H1 (cell line): ENCODE measurements around the gene S100A12. TPM values are rescaled to one million over a fixed set of nuclear protein-coding genes. Genes with fewer than 3 reads are reported as not detected.

ENCODE experiments used
- CTCF ChIA-PET: fragments of 300-600 bp; sonication (Branson Sonifier 250); formaldehyde crosslinking; loops from one replicate; lab custom pipeline; 2021; ENCODE audit not compliant: partially characterized antibody; lab: Charles Lee
- POLR2A ChIA-PET: fragments of 300-600 bp; sonication (Branson Sonifier 250); formaldehyde crosslinking; loops from one replicate; lab custom pipeline; 2021; ENCODE audit warnings: inconsistent platforms; ENCODE audit not compliant: partially characterized antibody; lab: Charles Lee
- DNase-seq, 2 experiments: peaks; one replicate each; pipeline versions ENCODE4 v3.0.0 to v3.0.0-alpha.2; 2010 to 2022; ENCODE audit warnings: low spot score in 2 of 2, low read depth in 1 of 2, mixed read lengths in 1 of 2
- FAIRE-seq: peaks from 2 replicates; lab custom pipeline; 2011; peaks lifted over from hg19 to GRCh38; lab: Jason Lieb, UNC
- H2AFZ ChIP-seq: 2 replicates; pipeline ENCODE4 v1.8.1; 2012; ENCODE audit warnings: low read length, inconsistent platforms
- H2AK5ac ChIP-seq: 2 replicates; pipeline ENCODE4 v1.6.1; 2013; ENCODE audit warnings: low read depth, low read length
- H2BK120ac ChIP-seq: replicated peaks from 2 replicates; pipeline ENCODE3; 2013; ENCODE audit warnings: low read depth, low read length, inconsistent platforms
- H2BK12ac ChIP-seq: 2 replicates; pipeline ENCODE4 v1.6.1; 2013; ENCODE audit warnings: low read depth, low read length
- H2BK15ac ChIP-seq: 2 replicates; pipeline ENCODE4 v1.6.1; 2013; ENCODE audit warnings: low read length
- H2BK20ac ChIP-seq: 2 replicates; pipeline ENCODE4 v1.6.1; 2013; ENCODE audit warnings: low read length
- H2BK5ac ChIP-seq: 2 replicates; pipeline ENCODE4 v1.6.1; 2013; ENCODE audit warnings: low read depth, low read length
- H3K14ac ChIP-seq: 2 replicates; pipeline ENCODE4 v1.6.1; 2013; ENCODE audit warnings: inconsistent platforms; ENCODE audit not compliant: insufficient read length
- H3K18ac ChIP-seq: 2 replicates; pipeline ENCODE4 v1.6.1; 2013; ENCODE audit warnings: low read length; ENCODE audit errors: extremely low read depth
- H3K23ac ChIP-seq: 2 replicates; pipeline ENCODE4 v1.6.1; 2013; ENCODE audit warnings: inconsistent platforms; ENCODE audit not compliant: insufficient read length
- H3K23me2 ChIP-seq: 2 replicates; pipeline ENCODE4 v1.6.1; 2013; ENCODE audit warnings: low read depth, low read length
- H3K27ac ChIP-seq: 2 replicates; pipeline ENCODE4 v1.6.1; 2011; ENCODE audit warnings: low read depth, low read length, inconsistent platforms
- H3K27me3 ChIP-seq, 4 experiments: replicated peaks in 1 of 4; 1 replicate in 1 of 4; 2 replicates in 3 of 4; pipeline versions ENCODE4 v1.6.1 to v1.8.1; 2011 to 2013; ENCODE audit warnings: low read length in 3 of 4, mild to moderate bottlenecking in 3 of 4, inconsistent platforms in 2 of 4, mixed read lengths in 2 of 4, moderate library complexity in 1 of 4; ENCODE audit not compliant: control insufficient read depth in 3 of 4, insufficient read depth in 3 of 4; ENCODE audit errors: extremely low read depth in 1 of 4
- H3K36me3 ChIP-seq, 4 experiments: 2 replicates each; pipeline versions ENCODE4 v1.6.1 to v1.8.1; 2011 to 2013; ENCODE audit warnings: mild to moderate bottlenecking in 4 of 4, low read length in 3 of 4, moderate library complexity in 2 of 4, control low read depth in 1 of 4, inconsistent platforms in 1 of 4; ENCODE audit not compliant: insufficient read depth in 4 of 4, control insufficient read depth in 2 of 4
- H3K4ac ChIP-seq: replicated peaks from 2 replicates; pipeline ENCODE3; 2013; ENCODE audit warnings: low read length, low read depth, mixed read lengths, inconsistent platforms; ENCODE audit not compliant: insufficient read length
- H3K4me1 ChIP-seq, 4 experiments: replicated peaks in 1 of 4; 1 replicate in 1 of 4; 2 replicates in 3 of 4; pipeline versions ENCODE4 v1.6.1 to v1.8.1; 2011 to 2013; ENCODE audit warnings: low read length in 3 of 4, inconsistent platforms in 2 of 4, mixed read lengths in 1 of 4; ENCODE audit not compliant: insufficient read depth in 4 of 4, control insufficient read depth in 3 of 4
- H3K4me2 ChIP-seq, 2 experiments: 2 replicates each; pipeline versions ENCODE4 v1.6.1 to v1.8.1; 2011 to 2013; ENCODE audit warnings: low read depth in 2 of 2, low read length in 2 of 2, control low read depth in 1 of 2, inconsistent platforms in 1 of 2, mild to moderate bottlenecking in 1 of 2; ENCODE audit not compliant: insufficient read depth in 1 of 2
- H3K4me3 ChIP-seq, 4 experiments: fragments of 200-600, 300-600 bp in 1 of 4; sonication (generic), shearing (Covaris generic), sonication (Bioruptor Twin) in 1 of 4; 2 replicates each; pipeline versions ENCODE4 v1.5.1 to v1.8.1; 2011 to 2016; ENCODE audit warnings: low read length in 4 of 4, low read depth in 3 of 4, control low read depth in 2 of 4, inconsistent platforms in 2 of 4, mild to moderate bottlenecking in 2 of 4, mixed read lengths in 1 of 4, moderate library complexity in 1 of 4; ENCODE audit not compliant: insufficient read depth in 2 of 4; ENCODE audit errors: extremely low read depth in 1 of 4
- H3K56ac ChIP-seq: replicated peaks from 2 replicates; pipeline ENCODE3; 2013; ENCODE audit warnings: low read depth, mild to moderate bottlenecking, mixed read lengths, low read length, inconsistent platforms; ENCODE audit not compliant: insufficient read length
- H3K79me1 ChIP-seq: 2 replicates; pipeline ENCODE4 v1.6.1; 2013; ENCODE audit warnings: low read depth, low read length, control low read depth
- H3K79me2 ChIP-seq, 2 experiments: 2 replicates each; pipeline versions ENCODE4 v1.6.1 to v1.8.1; 2012 to 2013; ENCODE audit warnings: low read length in 2 of 2, mild to moderate bottlenecking in 2 of 2, inconsistent platforms in 1 of 2; ENCODE audit not compliant: insufficient read depth in 2 of 2, control insufficient read depth in 1 of 2
- H3K9ac ChIP-seq, 4 experiments: replicated peaks in 1 of 4; 1 replicate in 1 of 4; 2 replicates in 3 of 4; pipeline versions ENCODE4 v1.6.1 to v1.8.1; 2011 to 2013; ENCODE audit warnings: low read depth in 3 of 4, low read length in 3 of 4, control low read depth in 2 of 4, mild to moderate bottlenecking in 2 of 4, moderate library complexity in 2 of 4, inconsistent platforms in 1 of 4; ENCODE audit errors: extremely low read depth in 1 of 4
- H3K9me3 ChIP-seq, 2 experiments: 2 replicates each; pipeline versions ENCODE4 v1.6.1 to v1.8.1; 2012 to 2013; ENCODE audit warnings: mild to moderate bottlenecking in 2 of 2, moderate library complexity in 2 of 2, control low read depth in 1 of 2, inconsistent platforms in 1 of 2, low read depth in 1 of 2, low read length in 1 of 2, mixed read lengths in 1 of 2; ENCODE audit not compliant: insufficient read depth in 2 of 2
- H4K20me1 ChIP-seq, 2 experiments: replicated peaks in 1 of 2; 2 replicates each; pipeline versions ENCODE3 to v1.8.1; 2011 to 2013; ENCODE audit warnings: inconsistent platforms in 2 of 2, low read length in 2 of 2, mild to moderate bottlenecking in 1 of 2; ENCODE audit not compliant: insufficient read depth in 2 of 2, control insufficient read depth in 1 of 2
- H4K5ac ChIP-seq: 2 replicates; pipeline ENCODE4 v1.6.1; 2013; ENCODE audit warnings: low read length, low read depth, mixed read lengths, inconsistent platforms; ENCODE audit not compliant: insufficient read length
- H4K8ac ChIP-seq: 2 replicates; pipeline ENCODE4 v1.8.0; 2013; ENCODE audit warnings: mild to moderate bottlenecking, moderate library complexity, low read length, inconsistent platforms; ENCODE audit not compliant: insufficient read depth; ENCODE audit errors: extremely low read depth
- H4K91ac ChIP-seq: replicated peaks from 2 replicates; pipeline ENCODE3; 2013; ENCODE audit warnings: low read length, mixed read lengths, inconsistent platforms; ENCODE audit not compliant: insufficient read length
- EP300 ChIP-seq, 2 experiments: IDR thresholded peaks; 1 replicate in 1 of 2; 2 replicates in 1 of 2; pipeline ENCODE4 v1.6.1; 2011 to 2012; ENCODE audit warnings: low read depth in 2 of 2, low read length in 2 of 2, mild to moderate bottlenecking in 2 of 2, borderline replicate concordance in 1 of 2, inconsistent platforms in 1 of 2, moderate library complexity in 1 of 2
- EZH2 ChIP-seq: fragments of 200-600 bp; sonication (generic); IDR thresholded peaks from 2 replicates; pipeline ENCODE4 v1.7.1; 2012; ENCODE audit warnings: low read depth, mild to moderate bottlenecking, moderate library complexity, low read length, inconsistent platforms; ENCODE audit not compliant: severe bottlenecking
- HDAC6 ChIP-seq: IDR thresholded peaks from one replicate; pipeline ENCODE4 v1.7.1; 2012; ENCODE audit warnings: low read depth, mild to moderate bottlenecking, inconsistent platforms, low read length, moderate library complexity
- RBBP5 ChIP-seq: IDR thresholded peaks from 2 replicates; pipeline ENCODE4 v1.7.1; 2012; ENCODE audit warnings: low read depth, mild to moderate bottlenecking, inconsistent platforms, low read length, moderate library complexity, borderline replicate concordance
- SRF ChIP-seq: IDR thresholded peaks from 2 replicates; pipeline ENCODE4 v1.6.1; 2011; ENCODE audit warnings: mild to moderate bottlenecking, low read depth, low read length, moderate library complexity
- WGBS, 2 experiments: shearing (Covaris generic) in 1 of 2; methylation state at CpG; one replicate each; pipeline versions ENCODE4 v1.1.6 to v1.1.7; 2013 to 2015; ENCODE audit warnings: low lambda C conversion rate in 2 of 2, mixed read lengths in 2 of 2, inconsistent platforms in 1 of 2, low coverage in 1 of 2, missing lambda C conversion rate in 1 of 2; ENCODE audit not compliant: insufficient replicate concordance in 2 of 2, insufficient coverage in 1 of 2, insufficient read length in 1 of 2; ENCODE audit errors: extremely low coverage in 1 of 2, missing lambda C conversion rate in 1 of 2; 5-methylcytosine and 5-hydroxymethylcytosine counted together
- polyA plus RNA-seq, 7 experiments: library from polyadenylated mRNA; depleted of rRNA in 3 of 7; stranded (reverse) in 5 of 7; unstranded in 2 of 7; fragments of >200 nt in 5 of 7; fragments of 200-250 nt in 2 of 7; gene quantifications; 1 replicate in 5 of 7; 2 replicates in 1 of 7; 4 replicates in 1 of 7; pipeline versions ENCODE4 v1.2.1 to v1.2.3, GENCODE V29; 2011 to 2013; ENCODE audit warnings: missing spikeins in 2 of 7, mixed read lengths in 2 of 7
- total RNA-seq: library from RNA; stranded (reverse); fragmentation: NEBNext Ultra II Directional; extraction: Animal tissue kit (Norgen Biotek cat#: 25700); gene quantifications from 2 replicates; pipeline ENCODE4 v1.2.1, GENCODE V29; 2021
- TF ChIP-seq, protein P1 (sequence below): IDR thresholded peaks from 2 replicates; pipeline ENCODE4 v1.6.1; 2011; ENCODE audit warnings: low read length, improper control_type of control experiment

The S100A12 gene
- total and polyA plus RNA-seq, 2 of the 8 experiments (the other 6 are each of a cell fraction or from before 2014, with no cell fraction given) = not detected

DNA sequence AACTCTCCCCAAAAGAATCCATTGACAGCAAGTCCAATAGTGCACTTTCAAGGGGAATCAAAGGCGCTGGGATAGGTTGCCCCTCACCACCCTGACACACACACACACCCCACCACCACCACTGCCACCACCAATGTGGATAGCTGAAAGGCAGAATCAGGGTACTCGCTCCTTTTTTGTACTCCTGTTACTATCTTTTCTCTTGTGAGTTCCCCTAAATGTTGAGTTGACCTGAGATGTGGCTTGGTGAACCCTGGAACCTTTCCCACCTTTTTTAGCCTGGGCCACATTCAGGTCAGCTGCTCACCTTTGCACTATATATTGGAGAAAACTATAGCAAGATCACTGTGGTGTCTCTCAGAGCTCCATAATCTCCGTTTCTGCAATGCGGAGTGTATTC, 11.6 kb upstream of the S100A12 start:
- H3K4me1 ChIP-seq = no peaks in the 10 kb centered on the region
- H2BK20ac ChIP-seq = no peak overlapping the region
- no peak overlapping the region for H4K8ac ChIP-seq
- no peaks in the 10 kb centered on the region for H4K20me1 ChIP-seq
- no peak overlapping the region for H2AK5ac ChIP-seq
- no peaks in the 10 kb centered on the region for H3K79me1 ChIP-seq
- H3K23me2 ChIP-seq = no peaks in the 10 kb centered on the region
- H2AFZ ChIP-seq = no peak overlapping the region
- no peak overlapping the region for H2BK12ac ChIP-seq
- 78% methylated on average over 4 of the region's 4 CpGs; no CpG with 5 or more reads in 1 of the 2 experiments for WGBS, 2 experiments
- H2BK5ac ChIP-seq = no peak overlapping the region
- H3K14ac ChIP-seq = no peak overlapping the region
- CTCF ChIA-PET = interaction anchor here (0.8 to 2.3 kb wide), 6 partner anchors 13 to 116 kb away, joined by 3 to 10 read pairs (median 4); no protein-coding TSS in a partner anchor
- H3K4me3 ChIP-seq = no peak overlapping the region
- H4K5ac ChIP-seq = no peak overlapping the region
- H3K56ac ChIP-seq = no peak overlapping the region
- no peak overlapping the region for H3K18ac ChIP-seq
- POLR2A ChIA-PET = interaction anchor here (0.7 kb wide), 1 partner anchor 227 kb away, joined by 3 read pairs; no protein-coding TSS in a partner anchor
- FAIRE-seq (no peak), DNase-seq (no peak)
- no peak overlapping the region for H3K27ac ChIP-seq
- no peak overlapping the region for H3K4me2 ChIP-seq
- no peak overlapping the region for H3K4ac ChIP-seq
- H3K27me3 ChIP-seq = peaks cover 0 to 2% (median 0%) of the 10 kb centered on the region in 4 experiments; a peak in 1 of 7 replicates
- no peak overlapping the region for H4K91ac ChIP-seq
- no peak overlapping the region for H2BK120ac ChIP-seq
- H3K79me2 ChIP-seq = no peaks in the 10 kb centered on the region
- H3K9me3 ChIP-seq = no peaks in the 10 kb centered on the region
- H3K23ac ChIP-seq = no peak overlapping the region
- no peaks in the 10 kb centered on the region for H3K36me3 ChIP-seq
- H3K9ac ChIP-seq = no peak overlapping the region
- H2BK15ac ChIP-seq = no peak overlapping the region
- TF ChIP-seq SRF (no peak), EZH2 (no peak), EP300 (IDR thresholded peaks at IDR 0.05; ENCODE audit: borderline replicate concordance in 1 of 2, low read depth in 2 of 2, low read length in 2 of 2) (no peak), RBBP5 (no peak), HDAC6 (no peak)
- TF ChIP-seq, protein P1, sequence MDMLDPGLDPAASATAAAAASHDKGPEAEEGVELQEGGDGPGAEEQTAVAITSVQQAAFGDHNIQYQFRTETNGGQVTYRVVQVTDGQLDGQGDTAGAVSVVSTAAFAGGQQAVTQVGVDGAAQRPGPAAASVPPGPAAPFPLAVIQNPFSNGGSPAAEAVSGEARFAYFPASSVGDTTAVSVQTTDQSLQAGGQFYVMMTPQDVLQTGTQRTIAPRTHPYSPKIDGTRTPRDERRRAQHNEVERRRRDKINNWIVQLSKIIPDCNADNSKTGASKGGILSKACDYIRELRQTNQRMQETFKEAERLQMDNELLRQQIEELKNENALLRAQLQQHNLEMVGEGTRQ = no peak
